GM23338 (cell line): ENCODE results near the gene RNU7-1. TPM values are rescaled to one million over a fixed set of nuclear protein-coding genes. Genes with fewer than 3 reads are reported as not detected.

Experiments used
- ATAC-seq: fragments of 200-7000 bp; cut with Tn5 transposase; 3 replicates; pipeline ENCODE4 v1.9.1; 2020
- DNase-seq: peaks from one replicate; pipeline ENCODE4 v3.0.0-alpha.2; 2015; ENCODE audit warnings: low spot score
- H2AFZ ChIP-seq: fragments of 200-600 bp; sonication (generic); 2 replicates; pipeline ENCODE4 v1.8.0; 2016; ENCODE audit warnings: antibody characterized with exemption, mild to moderate bottlenecking, moderate library complexity
- H3F3A ChIP-seq: fragments of 200-600 bp; sonication (generic); replicated peaks from 2 replicates; pipeline ENCODE4 v1.8.0; 2017; ENCODE audit warnings: antibody characterized with exemption, mixed run types, low read depth
- H3K27ac ChIP-seq: fragments of 200-600 bp; sonication (generic); 2 replicates; pipeline ENCODE4 v1.6.1; 2016; ENCODE audit warnings: low read depth
- H3K27me3 ChIP-seq: fragments of 200-600 bp; sonication (generic); 2 replicates; pipeline ENCODE4 v1.8.0; 2016; ENCODE audit warnings: mild to moderate bottlenecking, mixed run types, moderate library complexity; ENCODE audit not compliant: insufficient read depth
- H3K36me3 ChIP-seq: fragments of 200-600 bp; sonication (generic); 2 replicates; pipeline ENCODE4 v1.8.0; 2016; ENCODE audit warnings: mild to moderate bottlenecking; ENCODE audit not compliant: insufficient read depth
- H3K4me1 ChIP-seq: fragments of 200-600 bp; sonication (generic); 2 replicates; pipeline ENCODE4 v1.8.0; 2016; ENCODE audit warnings: mild to moderate bottlenecking, moderate library complexity; ENCODE audit not compliant: insufficient read depth
- H3K4me2 ChIP-seq: fragments of 200-600 bp; sonication (generic); 2 replicates; pipeline ENCODE4 v1.7.1; 2017; ENCODE audit warnings: mixed run types
- H3K4me3 ChIP-seq: fragments of 200-600 bp; sonication (generic); 2 replicates; pipeline ENCODE4 v1.6.1; 2016; ENCODE audit warnings: mixed run types
- H3K79me2 ChIP-seq: fragments of 200-600 bp; sonication (generic); replicated peaks from 2 replicates; pipeline ENCODE4 v1.8.0; 2017; ENCODE audit warnings: mild to moderate bottlenecking; ENCODE audit not compliant: insufficient read depth
- H3K9me2 ChIP-seq: fragments of 200-600 bp; sonication (generic); 2 replicates; pipeline ENCODE4 v1.8.0; 2017; ENCODE audit not compliant: insufficient read depth
- H4K20me1 ChIP-seq: fragments of 200-600 bp; sonication (generic); replicated peaks from 2 replicates; pipeline ENCODE4 v1.8.0; 2017; ENCODE audit warnings: mild to moderate bottlenecking; ENCODE audit not compliant: insufficient read depth
- H3K27ac Mint-ChIP-seq: 2 replicates; pipeline ENCODE4 v1.8.0; 2020; ENCODE audit warnings: inconsistent platforms, mild to moderate bottlenecking, moderate library complexity, mixed read lengths
- H3K27me3 Mint-ChIP-seq: 3 replicates; pipeline ENCODE4 v1.8.0; 2022; ENCODE audit warnings: low read depth, mild to moderate bottlenecking, moderate library complexity, mixed read lengths, inconsistent platforms; ENCODE audit not compliant: insufficient read depth, poor library complexity
- H3K36me3 Mint-ChIP-seq: 3 replicates; pipeline ENCODE4 v1.8.0; 2021; ENCODE audit warnings: low read depth, mild to moderate bottlenecking, inconsistent platforms, moderate library complexity, mixed read lengths
- H3K4me1 Mint-ChIP-seq: 3 replicates; pipeline ENCODE4 v1.8.0; 2020; ENCODE audit warnings: mild to moderate bottlenecking, inconsistent platforms, mixed read lengths
- H3K4me3 Mint-ChIP-seq: 3 replicates; pipeline ENCODE4 v1.8.0; 2021; ENCODE audit warnings: moderate library complexity, mild to moderate bottlenecking, inconsistent platforms, mixed read lengths
- H3K9me3 Mint-ChIP-seq: 3 replicates; pipeline ENCODE4 v1.8.0; 2020; ENCODE audit warnings: moderate library complexity, mild to moderate bottlenecking, inconsistent platforms, mixed read lengths
- CREB1 ChIP-seq: fragments of 250-450 bp; sonication (Bioruptor Pico); IDR thresholded peaks from 2 replicates; pipeline ENCODE4 v1.5.0; 2020; ENCODE audit warnings: low read depth, mild to moderate bottlenecking, moderate library complexity
- ETS1 ChIP-seq: IDR thresholded peaks from 2 replicates; pipeline ENCODE4 v1.6.1; 2016; ENCODE audit warnings: antibody characterized with exemption
- EZH2 ChIP-seq: fragments of 200-600 bp; sonication (generic); IDR thresholded peaks from one replicate; pipeline ENCODE4 v1.8.0; 2017; ENCODE audit warnings: antibody characterized with exemption, mild to moderate bottlenecking, low read depth; ENCODE audit not compliant: unreplicated experiment
- EZH2phosphoT487 ChIP-seq: fragments of 200-600 bp; sonication (generic); IDR thresholded peaks from one replicate; pipeline ENCODE4 v1.8.1; 2018; ENCODE audit warnings: antibody characterized with exemption; ENCODE audit not compliant: unreplicated experiment
- JUNB ChIP-seq: IDR thresholded peaks from one replicate; pipeline ENCODE4 v1.6.1; 2016; ENCODE audit warnings: antibody characterized with exemption; ENCODE audit not compliant: unreplicated experiment
- NANOG ChIP-seq: IDR thresholded peaks from 2 replicates; pipeline ENCODE4 v1.6.1; 2016; ENCODE audit warnings: antibody characterized with exemption, borderline replicate concordance
- POLR2AphosphoS5 ChIP-seq: IDR thresholded peaks from 2 replicates; pipeline ENCODE4 v1.6.1; 2016; ENCODE audit warnings: antibody characterized with exemption, low read depth
- STAT1 ChIP-seq: IDR thresholded peaks from one replicate; pipeline ENCODE4 v1.6.1; 2016; ENCODE audit warnings: antibody characterized with exemption; ENCODE audit not compliant: unreplicated experiment
- ZNF331 ChIP-seq: fragments of 250-450 bp; sonication (Bioruptor Pico); IDR thresholded peaks from 2 replicates; pipeline ENCODE4 v1.5.0; 2020; ENCODE audit warnings: low read depth, mild to moderate bottlenecking, moderate library complexity
- polyA plus RNA-seq: library from polyadenylated mRNA; unstranded; fragments of >200 nt; fragmentation: Nextera tagmentation; extraction: Ambion mirVana; gene quantifications from 2 replicates; pipeline ENCODE4 v1.2.1, GENCODE V29; 2016
- total RNA-seq: library from RNA; depleted of rRNA; stranded (reverse); fragments of >200 nt; shearing (Covaris generic); gene quantifications from 2 replicates; pipeline ENCODE4 v1.2.3, GENCODE V29; 2014
- TF ChIP-seq, protein P1 (sequence below): fragments of 250-450 bp; sonication (Bioruptor Pico); IDR thresholded peaks from 2 replicates; pipeline ENCODE4 v1.5.0; 2020; ENCODE audit warnings: mild to moderate bottlenecking, moderate library complexity
- TF ChIP-seq, protein P2 (sequence below): IDR thresholded peaks from one replicate; pipeline ENCODE4 v1.6.1; 2018; ENCODE audit warnings: antibody characterized with exemption; ENCODE audit not compliant: unreplicated experiment

RNU7-1 gene
- total and polyA plus RNA-seq, 2 experiments from 2014 or later = not detected

- Mint-ChIP-seq H3K36me3 (peaks cover 44% of the 10 kb centered on the region), H3K27me3 (peaks cover 17% of the 10 kb centered on the region), H3K4me1 (peaks cover 39% of the 10 kb centered on the region), H3K4me3 (peak overlapping the region; percentile 97), H3K27ac (no peak overlapping the region), H3K9me3 (no peaks in the 10 kb centered on the region)
- H3K27me3 ChIP-seq = no peaks in the 10 kb centered on the region
- no peak for ATAC-seq
- H3K4me1 ChIP-seq = peaks cover 19% of the 10 kb centered on the region
- 0 out of 2 replicates have a peak, but pooled peaks cover 15% of the 10 kb centered on the region for H3F3A ChIP-seq
- peak overlapping the region; percentile 98 for H3K4me2 ChIP-seq
- TF ChIP-seq STAT1 = no peak
- TF ChIP-seq NANOG = no peak
- no peak for TF ChIP-seq EZH2phosphoT487
- no peak for TF ChIP-seq POLR2AphosphoS5
- TF ChIP-seq, protein P1, sequence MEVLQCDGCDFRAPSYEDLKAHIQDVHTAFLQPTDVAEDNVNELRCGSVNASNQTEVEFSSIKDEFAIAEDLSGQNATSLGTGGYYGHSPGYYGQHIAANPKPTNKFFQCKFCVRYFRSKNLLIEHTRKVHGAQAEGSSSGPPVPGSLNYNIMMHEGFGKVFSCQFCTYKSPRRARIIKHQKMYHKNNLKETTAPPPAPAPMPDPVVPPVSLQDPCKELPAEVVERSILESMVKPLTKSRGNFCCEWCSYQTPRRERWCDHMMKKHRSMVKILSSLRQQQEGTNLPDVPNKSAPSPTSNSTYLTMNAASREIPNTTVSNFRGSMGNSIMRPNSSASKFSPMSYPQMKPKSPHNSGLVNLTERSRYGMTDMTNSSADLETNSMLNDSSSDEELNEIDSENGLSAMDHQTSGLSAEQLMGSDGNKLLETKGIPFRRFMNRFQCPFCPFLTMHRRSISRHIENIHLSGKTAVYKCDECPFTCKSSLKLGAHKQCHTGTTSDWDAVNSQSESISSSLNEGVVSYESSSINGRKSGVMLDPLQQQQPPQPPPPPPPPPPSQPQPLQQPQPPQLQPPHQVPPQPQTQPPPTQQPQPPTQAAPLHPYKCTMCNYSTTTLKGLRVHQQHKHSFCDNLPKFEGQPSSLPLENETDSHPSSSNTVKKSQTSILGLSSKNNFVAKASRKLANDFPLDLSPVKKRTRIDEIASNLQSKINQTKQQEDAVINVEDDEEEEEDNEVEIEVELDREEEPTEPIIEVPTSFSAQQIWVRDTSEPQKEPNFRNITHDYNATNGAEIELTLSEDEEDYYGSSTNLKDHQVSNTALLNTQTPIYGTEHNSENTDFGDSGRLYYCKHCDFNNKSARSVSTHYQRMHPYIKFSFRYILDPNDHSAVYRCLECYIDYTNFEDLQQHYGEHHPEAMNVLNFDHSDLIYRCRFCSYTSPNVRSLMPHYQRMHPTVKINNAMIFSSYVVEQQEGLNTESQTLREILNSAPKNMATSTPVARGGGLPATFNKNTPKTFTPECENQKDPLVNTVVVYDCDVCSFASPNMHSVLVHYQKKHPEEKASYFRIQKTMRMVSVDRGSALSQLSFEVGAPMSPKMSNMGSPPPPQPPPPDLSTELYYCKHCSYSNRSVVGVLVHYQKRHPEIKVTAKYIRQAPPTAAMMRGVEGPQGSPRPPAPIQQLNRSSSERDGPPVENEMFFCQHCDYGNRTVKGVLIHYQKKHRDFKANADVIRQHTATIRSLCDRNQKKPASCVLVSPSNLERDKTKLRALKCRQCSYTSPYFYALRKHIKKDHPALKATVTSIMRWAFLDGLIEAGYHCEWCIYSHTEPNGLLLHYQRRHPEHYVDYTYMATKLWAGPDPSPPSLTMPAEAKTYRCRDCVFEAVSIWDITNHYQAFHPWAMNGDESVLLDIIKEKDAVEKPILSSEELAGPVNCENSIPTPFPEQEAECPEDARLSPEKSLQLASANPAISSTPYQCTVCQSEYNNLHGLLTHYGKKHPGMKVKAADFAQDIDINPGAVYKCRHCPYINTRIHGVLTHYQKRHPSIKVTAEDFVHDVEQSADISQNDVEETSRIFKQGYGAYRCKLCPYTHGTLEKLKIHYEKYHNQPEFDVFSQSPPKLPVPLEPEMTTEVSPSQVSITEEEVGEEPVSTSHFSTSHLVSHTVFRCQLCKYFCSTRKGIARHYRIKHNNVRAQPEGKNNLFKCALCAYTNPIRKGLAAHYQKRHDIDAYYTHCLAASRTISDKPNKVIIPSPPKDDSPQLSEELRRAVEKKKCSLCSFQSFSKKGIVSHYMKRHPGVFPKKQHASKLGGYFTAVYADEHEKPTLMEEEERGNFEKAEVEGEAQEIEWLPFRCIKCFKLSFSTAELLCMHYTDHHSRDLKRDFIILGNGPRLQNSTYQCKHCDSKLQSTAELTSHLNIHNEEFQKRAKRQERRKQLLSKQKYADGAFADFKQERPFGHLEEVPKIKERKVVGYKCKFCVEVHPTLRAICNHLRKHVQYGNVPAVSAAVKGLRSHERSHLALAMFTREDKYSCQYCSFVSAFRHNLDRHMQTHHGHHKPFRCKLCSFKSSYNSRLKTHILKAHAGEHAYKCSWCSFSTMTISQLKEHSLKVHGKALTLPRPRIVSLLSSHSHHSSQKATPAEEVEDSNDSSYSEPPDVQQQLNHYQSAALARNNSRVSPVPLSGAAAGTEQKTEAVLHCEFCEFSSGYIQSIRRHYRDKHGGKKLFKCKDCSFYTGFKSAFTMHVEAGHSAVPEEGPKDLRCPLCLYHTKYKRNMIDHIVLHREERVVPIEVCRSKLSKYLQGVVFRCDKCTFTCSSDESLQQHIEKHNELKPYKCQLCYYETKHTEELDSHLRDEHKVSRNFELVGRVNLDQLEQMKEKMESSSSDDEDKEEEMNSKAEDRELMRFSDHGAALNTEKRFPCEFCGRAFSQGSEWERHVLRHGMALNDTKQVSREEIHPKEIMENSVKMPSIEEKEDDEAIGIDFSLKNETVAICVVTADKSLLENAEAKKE = no peak
- TF ChIP-seq EZH2 = no peak
- no peak for TF ChIP-seq ZNF331 (CRISPR knock-in tag)
- no peak for TF ChIP-seq ETS1
- TF ChIP-seq, protein P2, sequence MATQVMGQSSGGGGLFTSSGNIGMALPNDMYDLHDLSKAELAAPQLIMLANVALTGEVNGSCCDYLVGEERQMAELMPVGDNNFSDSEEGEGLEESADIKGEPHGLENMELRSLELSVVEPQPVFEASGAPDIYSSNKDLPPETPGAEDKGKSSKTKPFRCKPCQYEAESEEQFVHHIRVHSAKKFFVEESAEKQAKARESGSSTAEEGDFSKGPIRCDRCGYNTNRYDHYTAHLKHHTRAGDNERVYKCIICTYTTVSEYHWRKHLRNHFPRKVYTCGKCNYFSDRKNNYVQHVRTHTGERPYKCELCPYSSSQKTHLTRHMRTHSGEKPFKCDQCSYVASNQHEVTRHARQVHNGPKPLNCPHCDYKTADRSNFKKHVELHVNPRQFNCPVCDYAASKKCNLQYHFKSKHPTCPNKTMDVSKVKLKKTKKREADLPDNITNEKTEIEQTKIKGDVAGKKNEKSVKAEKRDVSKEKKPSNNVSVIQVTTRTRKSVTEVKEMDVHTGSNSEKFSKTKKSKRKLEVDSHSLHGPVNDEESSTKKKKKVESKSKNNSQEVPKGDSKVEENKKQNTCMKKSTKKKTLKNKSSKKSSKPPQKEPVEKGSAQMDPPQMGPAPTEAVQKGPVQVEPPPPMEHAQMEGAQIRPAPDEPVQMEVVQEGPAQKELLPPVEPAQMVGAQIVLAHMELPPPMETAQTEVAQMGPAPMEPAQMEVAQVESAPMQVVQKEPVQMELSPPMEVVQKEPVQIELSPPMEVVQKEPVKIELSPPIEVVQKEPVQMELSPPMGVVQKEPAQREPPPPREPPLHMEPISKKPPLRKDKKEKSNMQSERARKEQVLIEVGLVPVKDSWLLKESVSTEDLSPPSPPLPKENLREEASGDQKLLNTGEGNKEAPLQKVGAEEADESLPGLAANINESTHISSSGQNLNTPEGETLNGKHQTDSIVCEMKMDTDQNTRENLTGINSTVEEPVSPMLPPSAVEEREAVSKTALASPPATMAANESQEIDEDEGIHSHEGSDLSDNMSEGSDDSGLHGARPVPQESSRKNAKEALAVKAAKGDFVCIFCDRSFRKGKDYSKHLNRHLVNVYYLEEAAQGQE = no peak
- no peak for TF ChIP-seq CREB1 (CRISPR knock-in tag)
- no peak for TF ChIP-seq JUNB
- H3K79me2 ChIP-seq = peaks cover 8% of the 10 kb centered on the region
- no peaks in the 10 kb centered on the region for H3K9me2 ChIP-seq
- no peak overlapping the region for H3K27ac ChIP-seq
- no peak overlapping the region for H2AFZ ChIP-seq
- H3K4me3 ChIP-seq = peak overlapping the region; percentile 92; the same call in 1 of the 2 replicates
- H4K20me1 ChIP-seq = no peaks in the 10 kb centered on the region
- H3K36me3 ChIP-seq = peaks cover 6% of the 10 kb centered on the region
- DNase-seq = no peak
Observed at GRCh38 chr12:6915789-6916285, 27.8 kb upstream of the RNU7-1 start.
